ENCODE data around the gene OOSP1. TPM values are rescaled to one million over a fixed set of nuclear protein-coding genes. Genes with fewer than 3 reads are reported as not detected.

The OOSP1 gene, protein sequence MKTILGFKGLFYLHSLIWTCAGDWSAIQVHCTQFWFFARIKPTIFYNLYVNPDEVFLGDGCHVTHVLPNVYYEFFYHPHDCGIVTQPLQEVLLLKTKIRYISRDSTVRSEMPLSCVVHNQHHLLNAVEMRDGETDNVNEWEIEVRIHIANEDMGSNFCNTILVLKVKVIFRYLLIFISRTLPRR
- total RNA-seq (2022; extraction: Qiagen RNA extraction; ENCODE audit: low read depth) = not detected in 5 replicates

DNA sequence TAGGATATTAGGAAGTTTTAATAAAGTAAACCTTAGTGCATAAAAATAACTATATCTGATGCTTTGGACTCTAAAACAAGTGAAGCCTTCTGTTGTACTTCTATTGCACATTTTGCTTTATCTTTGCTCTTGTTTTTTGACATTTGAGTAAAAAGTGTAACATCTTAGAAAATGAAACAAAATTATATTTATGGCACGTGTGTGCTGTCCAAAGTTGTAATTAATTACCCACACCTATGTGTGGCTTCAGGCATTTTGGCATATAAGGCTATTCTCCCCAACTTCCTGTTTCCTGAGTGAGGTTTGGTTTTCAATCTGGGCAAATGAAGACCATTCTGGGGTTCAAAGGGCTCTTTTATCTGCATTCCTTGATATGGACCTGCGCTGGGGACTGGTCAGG, at the start of gene OOSP1:
Gene OOSP1 (plus strand): TSS at position 301 of the 400 bp plus-strand sequence. CDS start 23 bp downstream, at position 324.

DNA sequence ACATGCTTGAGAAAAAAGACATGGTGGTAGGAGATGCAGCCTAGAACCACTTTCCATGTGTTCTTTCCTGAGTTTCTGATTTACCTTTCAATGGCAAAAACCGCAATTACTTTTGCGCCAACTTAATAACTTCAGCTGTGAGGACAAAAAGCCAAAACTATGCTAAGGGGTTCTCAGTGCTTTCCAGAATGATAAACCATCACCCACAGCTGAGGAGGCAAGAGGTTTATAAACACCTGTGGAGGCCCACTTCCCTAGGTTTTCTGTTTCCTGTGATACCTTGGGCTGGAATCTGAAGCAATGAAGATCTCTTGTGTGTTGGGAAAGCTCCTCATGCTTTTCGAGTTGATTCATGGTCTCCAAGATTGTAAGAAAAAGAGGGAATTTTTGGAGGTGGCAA, 25.5 kb downstream of the OOSP1 start, which contains the start of gene OOSP4A:
Gene OOSP4A (plus strand): TSS at position 301 of the 400 bp plus-strand sequence. CDS start 0 bp downstream, at position 301.

Other genes starting within 250 kb of the OOSP1 start
- gene OR10V1, start 224.6 kb upstream of the OOSP1 start, total RNA-seq (2022; extraction: Qiagen RNA extraction; ENCODE audit: low read depth) = not detected in 5 replicates
- gene STX3, start 183.1 kb upstream of the OOSP1 start, total RNA-seq (2022; extraction: Qiagen RNA extraction; ENCODE audit: low read depth) = 23.1 to 27.2 TPM (median 25.8 TPM) in 5 replicates
- 62.6 to 68.1 TPM (median 66.4 TPM) in 5 replicates for gene MRPL16, start 127.7 kb upstream of the OOSP1 start, total RNA-seq (2022; extraction: Qiagen RNA extraction; ENCODE audit: low read depth)
- gene CBLIF, start 92.9 kb upstream of the OOSP1 start, total RNA-seq (2022; extraction: Qiagen RNA extraction; ENCODE audit: low read depth) = not detected in 5 replicates
- gene TCN1, start 71.9 kb upstream of the OOSP1 start, total RNA-seq (2022; extraction: Qiagen RNA extraction; ENCODE audit: low read depth) = 0.20 to 0.54 TPM (median 0.34 TPM) in 4 of 5 replicates, not detected in the other
- gene OOSP3, start 59.6 kb upstream of the OOSP1 start, total RNA-seq (2022; extraction: Qiagen RNA extraction; ENCODE audit: low read depth) = not detected in 5 replicates
- gene OOSP4A, start 25.6 kb downstream of the OOSP1 start, total RNA-seq (2022; extraction: Qiagen RNA extraction; ENCODE audit: low read depth) = not detected in 5 replicates
- not detected in 5 replicates for gene OOSP4B, start 78.7 kb downstream of the OOSP1 start, total RNA-seq (2022; extraction: Qiagen RNA extraction; ENCODE audit: low read depth)
- not detected in 5 replicates for gene OOSP2, start 102.0 kb downstream of the OOSP1 start, total RNA-seq (2022; extraction: Qiagen RNA extraction; ENCODE audit: low read depth)
- not detected in 5 replicates for gene MS4A3, start 118.2 kb downstream of the OOSP1 start, total RNA-seq (2022; extraction: Qiagen RNA extraction; ENCODE audit: low read depth)
- not detected in 5 replicates for gene MS4A2, start 150.2 kb downstream of the OOSP1 start, total RNA-seq (2022; extraction: Qiagen RNA extraction; ENCODE audit: low read depth)
- not detected in 5 replicates for gene MS4A6A, start 244.7 kb downstream of the OOSP1 start, total RNA-seq (2022; extraction: Qiagen RNA extraction; ENCODE audit: low read depth)

Data from A549 treated with GW870086 at 1 μM for 4 hours (cell line).